Keratinocyte (primary cell): Measurements from ENCODE around the gene TMPRSS6.

ENCODE experiments used
- CTCF ChIP-seq, 3 experiments: IDR thresholded peaks in 1 of 3; conservative IDR thresholded peaks in 1 of 3; optimal IDR thresholded peaks in 1 of 3; 2 replicates in 2 of 3; 3 replicates in 1 of 3; pipeline versions ENCODE3 to v1.5.1; 2011; ENCODE audit warnings: low read length in 3 of 3, mild to moderate bottlenecking in 3 of 3, moderate library complexity in 2 of 3, control low read depth in 1 of 3, inconsistent platforms in 1 of 3; ENCODE audit not compliant: insufficient read depth in 2 of 3; ENCODE audit errors: extremely low read depth in 1 of 3
- EZH2 ChIP-seq: IDR thresholded peaks from one replicate; pipeline ENCODE4 v1.6.1; 2012; ENCODE audit warnings: inconsistent platforms, mild to moderate bottlenecking, low read length, moderate library complexity

GRCh38 chr22:37062702-37063381 lies 46.7 kb downstream of the TMPRSS6 start:
- TF ChIP-seq CTCF (optimal IDR thresholded peaks at IDR 0.05 in 1 of 3, IDR thresholded peaks at IDR 0.05 in 1 of 3, conservative IDR thresholded peaks at IDR 0.05 in 1 of 3; ENCODE audit: extremely low read depth in 1 of 3, insufficient read depth in 2 of 3, low read length in 3 of 3) (no peak), EZH2 (no peak)
